Activated CD4-positive, alpha-beta T cell treated with anti-CD3 and anti-CD28 coated beads, Interleukin-2, Interleukin-6, amounts not matched to agents 100 ng/mL and 50 ng/mL, durations not matched to agents 16 hours and 8 hours (primary cell): Measurements from ENCODE around the gene COMT.

Experiments used
- DNase-seq: peaks from one replicate; pipeline ENCODE4 v3.0.0-alpha.2; 2020

Gene COMT

GRCh38 chr22:19984851-19985811 lies 43.6 kb downstream of the COMT start:
- no peak for DNase-seq

- no peak for DNase-seq
Observed at GRCh38 chr22:19986011-19986409, 44.4 kb downstream of the COMT start.

- DNase-seq, result peak; percentile 71
Observed at GRCh38 chr22:19986410-19987341, 45.1 kb downstream of the COMT start.

- DNase-seq, result no peak
Observed at GRCh38 chr22:19987394-19988306, 46.1 kb downstream of the COMT start.

GRCh38 chr22:19988331-19988808 lies 46.8 kb downstream of the COMT start:
- DNase-seq, result no peak

GRCh38 chr22:19988965-19989724 lies 47.6 kb downstream of the COMT start:
- no peak for DNase-seq

GRCh38 chr22:19989725-19990067 lies 48.1 kb downstream of the COMT start:
- DNase-seq, result no peak

- DNase-seq, result no peak
Observed at GRCh38 chr22:19990188-19990587, 48.6 kb downstream of the COMT start.

- no peak for DNase-seq
Observed at GRCh38 chr22:19990609-19991394, 49.2 kb downstream of the COMT start.

- DNase-seq, result no peak
Observed at GRCh38 chr22:19991395-19991644, 49.7 kb downstream of the COMT start.

- no peak for DNase-seq
Observed at GRCh38 chr22:19991645-19992451, 50.3 kb downstream of the COMT start.

GRCh38 chr22:19992481-19992911 lies 50.9 kb downstream of the COMT start:
- DNase-seq, result no peak

GRCh38 chr22:19992921-19993355 lies 51.4 kb downstream of the COMT start:
- no peak for DNase-seq

GRCh38 chr22:19993926-19994325 lies 52.4 kb downstream of the COMT start:
- DNase-seq, result no peak

GRCh38 chr22:19994851-19995610 lies 53.5 kb downstream of the COMT start:
- no peak for DNase-seq

- no peak for DNase-seq
Observed at GRCh38 chr22:19995611-19996339, 54.2 kb downstream of the COMT start.

- no peak for DNase-seq
Observed at GRCh38 chr22:19996694-19997384, 55.3 kb downstream of the COMT start.
